GM23248 (cell line): Measurements from ENCODE around the gene NR3C1. TPM values are rescaled to one million over a fixed set of nuclear protein-coding genes. Genes with fewer than 3 reads are reported as not detected.

Source experiments
- DNase-seq: peaks from one replicate; pipeline ENCODE4 v3.0.0-alpha.2; 2015
- H2AFZ ChIP-seq: fragments of 200-600 bp; sonication (generic); 2 replicates; pipeline ENCODE4 v1.6.1; 2016; ENCODE audit warnings: antibody characterized with exemption
- H3F3A ChIP-seq: fragments of 200-600 bp; sonication (generic); 2 replicates; pipeline ENCODE4 v1.6.1; 2016; ENCODE audit warnings: mild to moderate bottlenecking, antibody characterized with exemption, mixed run types; ENCODE audit not compliant: insufficient read depth
- H3K27ac ChIP-seq: fragments of 200-600 bp; sonication (generic); 2 replicates; pipeline ENCODE4 v1.5.1; 2016; ENCODE audit warnings: mild to moderate bottlenecking
- H3K27me3 ChIP-seq: fragments of 200-600 bp; sonication (generic); replicated peaks from 2 replicates; pipeline ENCODE4 v1.6.1; 2016; ENCODE audit warnings: mild to moderate bottlenecking; ENCODE audit not compliant: insufficient read depth
- H3K36me3 ChIP-seq: fragments of 200-600 bp; sonication (generic); 2 replicates; pipeline ENCODE4 v1.6.1; 2016; ENCODE audit warnings: low read depth, mild to moderate bottlenecking
- H3K4me1 ChIP-seq: fragments of 200-600 bp; sonication (generic); 2 replicates; pipeline ENCODE4 v1.6.1; 2016; ENCODE audit warnings: mild to moderate bottlenecking; ENCODE audit not compliant: insufficient read depth
- H3K4me2 ChIP-seq: fragments of 200-600 bp; sonication (generic); one replicate; pipeline ENCODE4 v1.6.1; 2016; ENCODE audit warnings: mild to moderate bottlenecking; ENCODE audit not compliant: unreplicated experiment
- H3K4me3 ChIP-seq: fragments of 200-600 bp; sonication (generic); 2 replicates; pipeline ENCODE4 v1.5.1; 2016; ENCODE audit warnings: mild to moderate bottlenecking
- H3K79me2 ChIP-seq: fragments of 200-600 bp; sonication (generic); 2 replicates; pipeline ENCODE4 v1.6.1; 2016; ENCODE audit warnings: mild to moderate bottlenecking; ENCODE audit not compliant: insufficient read depth
- H3K9ac ChIP-seq: fragments of 200-600 bp; sonication (generic); 2 replicates; pipeline ENCODE4 v1.6.1; 2016; ENCODE audit warnings: mild to moderate bottlenecking
- H3K9me2 ChIP-seq: fragments of 200-600 bp; sonication (generic); 2 replicates; pipeline ENCODE4 v1.6.1; 2016; ENCODE audit warnings: mixed run types, mild to moderate bottlenecking, moderate library complexity; ENCODE audit not compliant: insufficient read depth
- H3K9me3 ChIP-seq: fragments of 200-600 bp; sonication (generic); one replicate; pipeline ENCODE4 v1.6.1; 2017; ENCODE audit warnings: low read depth
- H4K20me1 ChIP-seq: fragments of 200-600 bp; sonication (generic); 2 replicates; pipeline ENCODE4 v1.6.0; 2016; ENCODE audit not compliant: insufficient read depth
- EZH2 ChIP-seq: fragments of 200-600 bp; sonication (generic); IDR thresholded peaks from 2 replicates; pipeline ENCODE4 v1.6.1; 2018; ENCODE audit warnings: antibody characterized with exemption, mild to moderate bottlenecking; ENCODE audit not compliant: insufficient read depth, poor library complexity, severe bottlenecking
- EZH2phosphoT487 ChIP-seq: fragments of 200-600 bp; sonication (generic); IDR thresholded peaks from 2 replicates; pipeline ENCODE4 v1.6.1; 2018; ENCODE audit warnings: antibody characterized with exemption, moderate library complexity, mild to moderate bottlenecking, low read depth; ENCODE audit not compliant: insufficient read depth
- WGBS, 2 experiments: methylation state at CpG; one replicate each; pipeline ENCODE4 v1.1.6; 2015 to 2017; ENCODE audit warnings: low lambda C conversion rate in 2 of 2, low coverage in 1 of 2; ENCODE audit errors: missing lambda C conversion rate in 2 of 2; 5-methylcytosine and 5-hydroxymethylcytosine counted together
- in situ Hi-C: fragments of 300-500 bp; cut with MboI; formaldehyde crosslinking; loops from 2 replicates; pipeline ENCODE4 v1.15.0; 2020
- polyA plus RNA-seq: library from polyadenylated mRNA; unstranded; fragments of >200 nt; fragmentation: Nextera tagmentation; extraction: Ambion mirVana; gene quantifications from 2 replicates; pipeline ENCODE4 v1.2.1, GENCODE V29; 2016
- total RNA-seq: library from RNA; depleted of rRNA; stranded (reverse); fragments of >200 nt; shearing (Covaris generic); gene quantifications from 2 replicates; pipeline ENCODE4 v1.2.3, GENCODE V29; 2014

The NR3C1 gene
- total and polyA plus RNA-seq, 2 experiments from 2014 or later, result 103 to 121 TPM

- TF ChIP-seq EZH2, result no peak
- no peak for TF ChIP-seq EZH2phosphoT487
- no peak overlapping the region for H3K27ac ChIP-seq
- no peak overlapping the region for H2AFZ ChIP-seq
- no peaks in the 10 kb centered on the region for H3K27me3 ChIP-seq
- no peak overlapping the region for H3K4me2 ChIP-seq
- no peak overlapping the region for H3K4me3 ChIP-seq
- in situ Hi-C loops, result no loop called here
- H3K9ac ChIP-seq, result no peak overlapping the region
- no peaks in the 10 kb centered on the region for H3K9me3 ChIP-seq
- H3F3A ChIP-seq, result peaks cover 42% of the 10 kb centered on the region; the same call in 1 of the 2 replicates
- 98% methylated on average over 2 of the region's 2 CpGs for WGBS, 2 experiments
- H3K4me1 ChIP-seq, result peaks cover 25% of the 10 kb centered on the region
- peaks cover 73% of the 10 kb centered on the region for H4K20me1 ChIP-seq
- peaks cover 100% of the 10 kb centered on the region for H3K79me2 ChIP-seq
- no peak for DNase-seq
- H3K9me2 ChIP-seq, result no peaks in the 10 kb centered on the region; the same call in 1 of the 2 replicates
- H3K36me3 ChIP-seq, result peaks cover 16% of the 10 kb centered on the region
Observed at GRCh38 chr5:143364061-143364460, 39.4 kb downstream of the NR3C1 start.

DNA sequence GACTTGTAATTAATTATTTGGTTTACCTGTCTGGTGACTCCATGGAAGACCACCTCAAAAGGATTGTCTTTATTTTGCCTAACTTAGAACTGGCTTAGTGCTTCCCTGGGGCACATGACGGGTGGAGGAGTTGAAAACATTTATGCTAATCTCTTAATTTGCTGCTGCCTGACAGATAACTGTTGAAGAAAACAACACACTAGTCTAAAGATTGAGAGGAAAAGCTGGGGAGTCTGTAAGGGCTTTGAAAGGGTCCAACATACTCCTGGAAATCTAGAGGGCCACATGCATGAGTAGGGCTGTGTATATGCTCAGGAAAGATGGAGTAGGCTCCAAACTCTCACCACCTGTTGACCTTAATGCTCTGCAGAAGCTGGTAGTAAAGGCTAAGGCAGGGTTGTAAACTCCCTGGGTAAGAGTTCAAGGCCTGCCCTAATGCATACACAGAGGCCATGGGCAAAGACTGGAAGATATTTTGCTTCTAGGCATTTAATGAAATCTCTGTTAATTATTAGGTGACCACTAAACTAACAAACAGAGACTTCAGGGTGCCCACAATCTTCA, 40.7 kb downstream of the NR3C1 start:
- peaks cover 100% of the 10 kb centered on the region for H3K79me2 ChIP-seq
- 92 to 100% methylated on average over 1 of the region's 1 CpG for WGBS, 2 experiments
- in situ Hi-C loops, result no loop called here
- DNase-seq, result no peak
- H3K27me3 ChIP-seq, result no peaks in the 10 kb centered on the region
- no peak overlapping the region for H2AFZ ChIP-seq
- TF ChIP-seq EZH2, result no peak
- no peak for TF ChIP-seq EZH2phosphoT487
- H3K4me3 ChIP-seq, result no peak overlapping the region
- H3K27ac ChIP-seq, result no peak overlapping the region
- H4K20me1 ChIP-seq, result peaks cover 71% of the 10 kb centered on the region
- no peak overlapping the region for H3K4me2 ChIP-seq
- H3F3A ChIP-seq, result peaks cover 33% of the 10 kb centered on the region; the same call in 1 of the 2 replicates
- no peaks in the 10 kb centered on the region for H3K9me3 ChIP-seq
- H3K36me3 ChIP-seq, result peaks cover 7% of the 10 kb centered on the region
- no peaks in the 10 kb centered on the region; the same call in 1 of the 2 replicates for H3K9me2 ChIP-seq
- peaks cover 25% of the 10 kb centered on the region for H3K4me1 ChIP-seq
- H3K9ac ChIP-seq, result no peak overlapping the region

GRCh38 chr5:143361438-143361837, 42.0 kb downstream of the NR3C1 start:
- TF ChIP-seq EZH2 (no peak), EZH2phosphoT487 (no peak)
- Histone ChIP-seq H3K27ac (no peak overlapping the region), H3K4me1 (peaks cover 25% of the 10 kb centered on the region), H3K36me3 (0 out of 2 replicates have a peak, but pooled peaks cover 5% of the 10 kb centered on the region), H3K4me2 (no peak overlapping the region), H2AFZ (no peak overlapping the region), H4K20me1 (peaks cover 64% of the 10 kb centered on the region), H3F3A (peaks cover 40% of the 10 kb centered on the region; the same call in 1 of the 2 replicates), H3K9me2 (no peaks in the 10 kb centered on the region; the same call in 1 of the 2 replicates), H3K4me3 (no peak overlapping the region), H3K79me2 (peaks cover 100% of the 10 kb centered on the region), H3K9me3 (no peaks in the 10 kb centered on the region), H3K27me3 (no peaks in the 10 kb centered on the region), H3K9ac (no peak overlapping the region)
- DNase-seq, result no peak
- in situ Hi-C loops, result no loop called here
- 77 to 81% methylated on average over 3 of the region's 3 CpGs for WGBS, 2 experiments

GRCh38 chr5:143360755-143361154, 42.7 kb downstream of the NR3C1 start:
- no peaks in the 10 kb centered on the region for H3K27me3 ChIP-seq
- H3K9ac ChIP-seq, result no peak overlapping the region
- H3K27ac ChIP-seq, result no peak overlapping the region
- H4K20me1 ChIP-seq, result peaks cover 60% of the 10 kb centered on the region
- TF ChIP-seq EZH2phosphoT487 (no peak), EZH2 (no peak)
- peaks cover 100% of the 10 kb centered on the region for H3K79me2 ChIP-seq
- no peaks in the 10 kb centered on the region; the same call in 1 of the 2 replicates for H3K9me2 ChIP-seq
- H3K9me3 ChIP-seq, result no peaks in the 10 kb centered on the region
- H2AFZ ChIP-seq, result no peak overlapping the region
- peaks cover 40% of the 10 kb centered on the region; the same call in 1 of the 2 replicates for H3F3A ChIP-seq
- no peak overlapping the region for H3K4me3 ChIP-seq
- 0 out of 2 replicates have a peak, but pooled peaks cover 5% of the 10 kb centered on the region for H3K36me3 ChIP-seq
- in situ Hi-C loops, result no loop called here
- no peak overlapping the region for H3K4me2 ChIP-seq
- no peak for DNase-seq
- H3K4me1 ChIP-seq, result peaks cover 25% of the 10 kb centered on the region
